ENCODE measurements around the gene SIGLEC8. TPM values are rescaled to one million over a fixed set of nuclear protein-coding genes. Genes with fewer than 3 reads are reported as not detected.
A peak's percentile ranks its signal among the peaks of the same experiment; 100 is the strongest.
"Not testable (repeated sequence)": the region's sequence is repeated elsewhere in the genome, so short reads cannot be mapped to it uniquely, and the experiment has no call there.

The SIGLEC8 gene
- 0.07 and 0.18 TPM in 2 replicates for total RNA-seq

GRCh38 chr19:51458051-51458645 is at the start of gene SIGLEC8:
TSS of gene SIGLEC8 (minus strand) at chr19:51458454. CDS start at chr19:51458387, 67 bp downstream.
- H3K4me1 Mint-ChIP-seq (ENCODE audit: low read depth), result peaks cover 26% of the 10 kb centered on the region
- H3K9me3 Mint-ChIP-seq, result no peaks in the 10 kb centered on the region
- H3K36me3 Mint-ChIP-seq (ENCODE audit: low read depth), result no peaks in the 10 kb centered on the region
- H3K27me3 Mint-ChIP-seq (ENCODE audit: low read depth), result no peaks in the 10 kb centered on the region
- intact Hi-C loops (cut with micrococcal nuclease), result no loop called here
- no peak for DNase-seq (ENCODE audit: low spot score)
- no peak within 1 kb of the TSS for H3K4me3 Mint-ChIP-seq (ENCODE audit: low read depth)
- no peak within 1 kb of the TSS for H3K27ac Mint-ChIP-seq

GRCh38 chr19:51507640-51508058 is 49.4 kb upstream of the SIGLEC8 start:
- Mint-ChIP-seq H3K27me3 (ENCODE audit: low read depth) (no peaks in the 10 kb centered on the region), H3K9me3 (peaks cover 17% of the 10 kb centered on the region), H3K4me1 (ENCODE audit: low read depth) (peaks cover 23% of the 10 kb centered on the region), H3K4me3 (ENCODE audit: low read depth) (no peak overlapping the region), H3K36me3 (ENCODE audit: low read depth) (no peaks in the 10 kb centered on the region), H3K27ac (no peak overlapping the region)
- intact Hi-C loops (cut with micrococcal nuclease), result no loop called here
- no peak for DNase-seq (ENCODE audit: low spot score)

GRCh38 chr19:51507192-51507591 is 48.9 kb upstream of the SIGLEC8 start:
- H3K27me3 Mint-ChIP-seq (ENCODE audit: low read depth), result no peaks in the 10 kb centered on the region
- no peak overlapping the region for H3K27ac Mint-ChIP-seq
- DNase-seq (ENCODE audit: low spot score), result no peak
- H3K4me3 Mint-ChIP-seq (ENCODE audit: low read depth), result no peak overlapping the region
- H3K36me3 Mint-ChIP-seq (ENCODE audit: low read depth), result no peaks in the 10 kb centered on the region
- peaks cover 17% of the 10 kb centered on the region for H3K9me3 Mint-ChIP-seq
- intact Hi-C loops (cut with micrococcal nuclease), result no loop called here
- H3K4me1 Mint-ChIP-seq (ENCODE audit: low read depth), result peaks cover 26% of the 10 kb centered on the region

- H3K4me3 Mint-ChIP-seq (ENCODE audit: low read depth), result no peak overlapping the region
- intact Hi-C loops (cut with micrococcal nuclease), result no loop called here
- H3K27ac Mint-ChIP-seq, result no peak overlapping the region
- no peaks in the 10 kb centered on the region for H3K27me3 Mint-ChIP-seq (ENCODE audit: low read depth)
- peaks cover 31% of the 10 kb centered on the region for H3K4me1 Mint-ChIP-seq (ENCODE audit: low read depth)
- DNase-seq (ENCODE audit: low spot score), result no peak
- no peaks in the 10 kb centered on the region for H3K36me3 Mint-ChIP-seq (ENCODE audit: low read depth)
- peaks cover 17% of the 10 kb centered on the region for H3K9me3 Mint-ChIP-seq
Observed at GRCh38 chr19:51505904-51506303, 47.6 kb upstream of the SIGLEC8 start.

DNA sequence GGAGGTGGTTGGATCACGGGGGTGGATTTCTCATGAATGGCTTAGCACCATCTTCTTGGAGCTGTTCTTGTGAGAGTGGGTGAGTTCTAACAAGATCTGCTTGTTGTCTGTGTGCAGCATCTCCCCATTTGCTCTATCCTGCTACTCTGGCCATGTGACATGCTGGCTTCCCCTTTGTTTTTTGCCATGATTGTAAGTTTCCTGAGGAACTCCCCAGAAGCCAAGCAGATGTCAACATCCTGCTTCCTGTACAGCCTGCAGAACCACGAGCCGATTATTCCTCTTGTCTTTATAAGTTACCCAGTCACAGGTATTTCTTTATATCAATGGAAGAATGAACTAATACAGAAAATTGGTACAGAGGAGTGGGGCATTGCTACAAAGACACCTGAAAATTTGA is 45.6 kb upstream of the SIGLEC8 start:
- no peak for DNase-seq (ENCODE audit: low spot score)
- Mint-ChIP-seq H3K27ac (no peak overlapping the region), H3K36me3 (ENCODE audit: low read depth) (no peaks in the 10 kb centered on the region), H3K4me3 (ENCODE audit: low read depth) (no peak overlapping the region), H3K4me1 (ENCODE audit: low read depth) (peaks cover 33% of the 10 kb centered on the region), H3K9me3 (peaks cover 17% of the 10 kb centered on the region), H3K27me3 (ENCODE audit: low read depth) (no peaks in the 10 kb centered on the region)
- intact Hi-C loops (cut with micrococcal nuclease), result no loop called here

DNA sequence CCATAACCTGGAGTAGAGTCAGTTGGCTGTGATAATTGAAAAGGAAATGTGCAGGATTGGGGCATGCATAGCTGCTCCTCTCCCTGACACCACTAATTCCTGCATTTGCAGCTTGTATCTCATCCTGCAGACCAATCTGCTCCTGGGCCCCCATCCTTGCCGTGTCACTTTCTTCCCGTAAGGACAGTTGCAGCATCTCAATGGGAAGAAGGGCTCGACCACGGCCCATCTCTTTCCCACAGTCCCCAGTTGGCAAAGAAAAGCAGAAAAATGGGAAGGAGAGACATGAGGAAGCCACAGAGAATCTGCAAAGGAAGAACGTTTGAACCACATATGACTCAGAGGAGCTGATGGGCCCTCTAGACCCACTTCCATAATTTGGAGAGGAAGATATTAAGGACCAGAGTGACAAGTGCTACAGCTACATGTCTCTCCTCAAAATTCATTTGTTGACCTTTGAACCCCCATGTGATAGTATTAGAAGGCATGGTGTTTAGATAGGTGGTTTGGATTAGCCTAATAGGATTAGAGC is 45.1 kb upstream of the SIGLEC8 start:
- no peak for DNase-seq (ENCODE audit: low spot score)
- H3K4me3 Mint-ChIP-seq (ENCODE audit: low read depth), result no peak overlapping the region
- H3K27me3 Mint-ChIP-seq (ENCODE audit: low read depth), result no peaks in the 10 kb centered on the region
- peaks cover 17% of the 10 kb centered on the region for H3K9me3 Mint-ChIP-seq
- H3K4me1 Mint-ChIP-seq (ENCODE audit: low read depth), result peaks cover 36% of the 10 kb centered on the region
- intact Hi-C loops (cut with micrococcal nuclease), result no loop called here
- no peak overlapping the region for H3K27ac Mint-ChIP-seq
- H3K36me3 Mint-ChIP-seq (ENCODE audit: low read depth), result no peaks in the 10 kb centered on the region

- intact Hi-C loops (cut with micrococcal nuclease), result loop anchor here (1.0 kb wide), 1 partner anchor 12 kb away; no protein-coding TSS in a partner anchor
- Mint-ChIP-seq H3K27ac (peak within 1 kb of the TSS; percentile 88), H3K4me3 (ENCODE audit: low read depth) (peak within 1 kb of the TSS; percentile 82)
Observed at GRCh38 chr19:51501594-51502263, 43.5 kb upstream of the SIGLEC8 start, which contains the start of gene SIGLEC12. TSS of gene SIGLEC12 (minus strand) at chr19:51501800. CDS start at chr19:51501733, 67 bp downstream.

DNA sequence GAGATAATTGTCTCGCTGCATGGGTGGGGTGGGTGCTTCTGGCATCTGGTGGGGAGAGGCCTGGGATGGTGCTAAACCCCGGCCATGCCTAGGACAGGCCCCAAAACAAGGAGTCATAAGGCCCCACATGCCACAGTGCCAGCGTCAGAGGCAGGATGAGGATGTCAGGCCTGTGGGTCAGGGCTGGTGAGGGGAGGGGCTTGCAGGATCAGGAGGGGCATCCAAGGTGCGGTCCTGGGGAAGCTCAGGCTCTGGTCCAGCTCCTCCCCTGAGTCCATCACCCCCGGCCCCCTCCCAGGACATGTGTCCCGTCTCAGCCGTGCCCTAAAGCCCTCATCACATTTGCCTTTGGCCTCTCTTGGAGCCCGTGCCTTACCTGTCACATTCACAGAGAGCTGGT is 42.7 kb upstream of the SIGLEC8 start:
- H3K27me3 Mint-ChIP-seq (ENCODE audit: low read depth); H3K36me3 Mint-ChIP-seq (ENCODE audit: low read depth); DNase-seq (ENCODE audit: low spot score): not testable (repeated sequence)
- Mint-ChIP-seq H3K27ac (peak overlapping the region; percentile 88), H3K4me1 (ENCODE audit: low read depth) (peaks cover 36% of the 10 kb centered on the region), H3K9me3 (peaks cover 17% of the 10 kb centered on the region), H3K4me3 (ENCODE audit: low read depth) (peak overlapping the region; percentile 82)
- intact Hi-C loops (cut with micrococcal nuclease), result loop anchor here (1.0 kb wide), 1 partner anchor 12 kb away; no protein-coding TSS in a partner anchor

More at GRCh38 chr19:51501594-51502263, 43.5 kb upstream of the SIGLEC8 start, which contains the start of gene SIGLEC12:
- Mint-ChIP-seq H3K36me3 (ENCODE audit: low read depth) (no peaks in the 10 kb centered on the region), H3K4me1 (ENCODE audit: low read depth) (peaks cover 36% of the 10 kb centered on the region), H3K9me3 (peaks cover 17% of the 10 kb centered on the region), H3K27me3 (ENCODE audit: low read depth) (no peaks in the 10 kb centered on the region)
- peak; percentile 23 for DNase-seq (ENCODE audit: low spot score)

GRCh38 chr19:51497666-51498065 is 39.4 kb upstream of the SIGLEC8 start:
- intact Hi-C loops (cut with micrococcal nuclease), result no loop called here
- Mint-ChIP-seq H3K4me3 (ENCODE audit: low read depth) (no peak overlapping the region), H3K36me3 (ENCODE audit: low read depth) (peaks cover 23% of the 10 kb centered on the region), H3K27ac (no peak overlapping the region), H3K27me3 (ENCODE audit: low read depth) (no peaks in the 10 kb centered on the region), H3K4me1 (ENCODE audit: low read depth) (peaks cover 35% of the 10 kb centered on the region), H3K9me3 (peaks cover 5% of the 10 kb centered on the region)
- DNase-seq (ENCODE audit: low spot score), result no peak

DNA sequence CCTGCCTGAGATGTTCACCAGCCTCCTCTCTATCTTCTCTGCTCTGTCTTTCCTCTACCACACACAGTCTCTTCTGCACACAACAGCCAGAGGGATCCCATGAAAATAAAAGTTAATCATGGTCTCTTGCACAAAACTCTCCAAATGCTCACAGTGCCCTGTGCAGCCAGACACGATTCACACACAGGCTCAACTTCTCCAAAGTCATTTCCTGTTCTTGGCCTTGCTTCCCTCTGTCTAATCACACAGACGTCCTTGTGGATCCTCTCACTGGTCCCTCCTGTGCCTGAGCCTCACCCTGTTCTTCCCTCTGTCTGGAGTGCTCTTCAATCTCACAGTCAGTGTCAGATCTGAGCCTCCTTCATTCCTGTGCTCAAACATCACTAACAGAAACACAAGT is 35.5 kb upstream of the SIGLEC8 start:
- no peak for DNase-seq (ENCODE audit: low spot score)
- Mint-ChIP-seq H3K4me1 (ENCODE audit: low read depth) (peaks cover 23% of the 10 kb centered on the region), H3K4me3 (ENCODE audit: low read depth) (no peak overlapping the region), H3K36me3 (ENCODE audit: low read depth) (peaks cover 36% of the 10 kb centered on the region), H3K9me3 (peaks cover 5% of the 10 kb centered on the region), H3K27me3 (ENCODE audit: low read depth) (no peaks in the 10 kb centered on the region), H3K27ac (peak overlapping the region; percentile 18)
- intact Hi-C loops (cut with micrococcal nuclease), result no loop called here

DNA sequence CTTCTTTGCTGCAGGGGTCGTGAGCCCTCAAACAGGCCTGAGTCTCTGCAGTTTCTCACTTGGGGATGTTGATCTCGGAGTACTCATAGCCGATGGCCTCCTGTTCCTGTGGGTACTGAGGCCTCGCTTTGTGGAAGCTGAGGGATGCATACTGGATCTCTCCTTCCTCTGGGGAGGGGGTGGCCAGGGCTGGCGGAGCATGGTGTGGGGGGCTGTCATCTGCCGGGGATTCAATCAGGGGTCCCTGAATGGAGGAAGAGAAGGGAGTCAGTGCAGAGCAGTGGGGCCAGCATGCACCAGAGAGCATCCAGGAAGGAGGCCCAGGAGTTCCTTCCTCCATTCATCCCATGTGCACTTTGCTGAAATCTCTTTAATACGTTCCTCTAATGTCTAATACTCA is 33.3 kb upstream of the SIGLEC8 start:
- peaks cover 36% of the 10 kb centered on the region for H3K36me3 Mint-ChIP-seq (ENCODE audit: low read depth)
- no peak overlapping the region for H3K4me3 Mint-ChIP-seq (ENCODE audit: low read depth)
- H3K4me1 Mint-ChIP-seq (ENCODE audit: low read depth), result peaks cover 25% of the 10 kb centered on the region
- peaks cover 10% of the 10 kb centered on the region for H3K9me3 Mint-ChIP-seq
- no peak overlapping the region for H3K27ac Mint-ChIP-seq
- H3K27me3 Mint-ChIP-seq (ENCODE audit: low read depth), result no peaks in the 10 kb centered on the region
- intact Hi-C loops (cut with micrococcal nuclease), result no loop called here
- no peak for DNase-seq (ENCODE audit: low spot score)

- no peak overlapping the region for H3K4me3 Mint-ChIP-seq (ENCODE audit: low read depth)
- no peak overlapping the region for H3K27ac Mint-ChIP-seq
- H3K4me1 Mint-ChIP-seq (ENCODE audit: low read depth), result peaks cover 25% of the 10 kb centered on the region
- no peaks in the 10 kb centered on the region for H3K27me3 Mint-ChIP-seq (ENCODE audit: low read depth)
- H3K9me3 Mint-ChIP-seq, result peaks cover 10% of the 10 kb centered on the region
- intact Hi-C loops (cut with micrococcal nuclease), result no loop called here
- no peak for DNase-seq (ENCODE audit: low spot score)
- H3K36me3 Mint-ChIP-seq (ENCODE audit: low read depth), result peaks cover 34% of the 10 kb centered on the region
Observed at GRCh38 chr19:51490676-51491075, 32.4 kb upstream of the SIGLEC8 start.

DNA sequence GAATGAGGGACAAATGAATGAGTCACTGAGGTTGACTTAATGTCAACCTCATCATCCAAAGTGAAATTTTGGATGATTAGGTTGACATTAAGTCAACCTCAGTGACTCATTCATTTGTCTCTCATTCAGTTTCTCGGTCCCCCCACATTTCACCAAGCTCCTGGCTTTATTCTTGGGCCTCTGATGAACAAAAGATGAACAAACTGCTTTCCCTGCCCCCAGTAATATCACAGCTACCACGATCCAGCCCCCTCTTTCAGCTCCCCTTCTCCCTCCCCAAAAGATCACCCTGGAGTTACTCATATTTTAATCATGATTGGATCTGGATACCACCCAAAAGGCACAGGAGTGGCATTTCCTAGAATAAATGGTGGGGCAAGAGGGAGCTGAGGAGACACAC is 30.9 kb upstream of the SIGLEC8 start:
- peaks cover 26% of the 10 kb centered on the region for H3K36me3 Mint-ChIP-seq (ENCODE audit: low read depth)
- H3K4me3 Mint-ChIP-seq (ENCODE audit: low read depth), result peak overlapping the region; percentile 3
- H3K9me3 Mint-ChIP-seq, result peaks cover 10% of the 10 kb centered on the region
- peak overlapping the region; percentile 82 for H3K27ac Mint-ChIP-seq
- H3K4me1 Mint-ChIP-seq (ENCODE audit: low read depth), result peaks cover 25% of the 10 kb centered on the region
- H3K27me3 Mint-ChIP-seq (ENCODE audit: low read depth), result no peaks in the 10 kb centered on the region
- intact Hi-C loops (cut with micrococcal nuclease), result loop anchor here (1.0 kb wide), 2 partner anchors 12 to 48 kb away; partner anchors contain the start of gene SIGLEC12
- no peak for DNase-seq (ENCODE audit: low spot score)

Measured in activated T-helper 2 cell treated with anti-CD3 and anti-CD28 coated beads, Interferon-gamma antibody, Interleukin-2, Interleukin-4, amounts not matched to agents 10 μg/mL and 5 μg/mL and 100 μg/mL, durations not matched to agents 14 hours and 24 hours and 36 hours (primary cell).